GM12878 (cell line): ENCODE results near the gene HSPB6.
"Not testable (repeated sequence)": the region's sequence is repeated elsewhere in the genome, so short reads cannot be mapped to it uniquely, and the experiment has no call there.

ENCODE experiments used
- BACH1 ChIP-seq: fragments of 450-650 bp; IDR thresholded peaks from 2 replicates; pipeline ENCODE4 v1.6.1; 2017; ENCODE audit warnings: mild to moderate bottlenecking, borderline replicate concordance
- ESRRA ChIP-seq: IDR thresholded peaks from 2 replicates; pipeline ENCODE4 v1.6.1; 2012; ENCODE audit warnings: mild to moderate bottlenecking, low read length, improper control_type of control experiment
- EZH2 ChIP-seq: IDR thresholded peaks from 2 replicates; pipeline ENCODE4 v1.6.1; 2012; ENCODE audit warnings: low read depth, mild to moderate bottlenecking, control low read depth, inconsistent platforms, low read length, borderline replicate concordance; ENCODE audit not compliant: control insufficient read depth
- POLR2AphosphoS5 ChIP-seq: IDR thresholded peaks from 2 replicates; pipeline ENCODE4 v1.6.1; 2011; ENCODE audit warnings: mild to moderate bottlenecking, low read length, inconsistent platforms
- RAD21 ChIP-seq: IDR thresholded peaks from 2 replicates; pipeline ENCODE4 v1.6.1; 2011; ENCODE audit warnings: mild to moderate bottlenecking, low read depth, low read length, moderate library complexity; ENCODE audit not compliant: insufficient read depth
- STAT1 ChIP-seq: fragments of 450-650 bp; conservative IDR thresholded peaks from 2 replicates; pipeline ENCODE4 v1.6.1; 2014; ENCODE audit warnings: antibody characterized with exemption, mild to moderate bottlenecking
- ZZZ3 ChIP-seq: IDR thresholded peaks from 2 replicates; pipeline ENCODE4 v1.6.1; 2011; ENCODE audit warnings: low read depth; ENCODE audit not compliant: control insufficient read depth, insufficient read length
- TF ChIP-seq, protein P1 (sequence below): IDR thresholded peaks from 2 replicates; pipeline ENCODE4 v1.6.1; 2012; ENCODE audit warnings: low read depth, low read length, improper control_type of control experiment
- TF ChIP-seq, protein P2 (sequence below): fragments of 150-350 bp; IDR thresholded peaks from 2 replicates; pipeline ENCODE4 v1.6.1; 2016; ENCODE audit warnings: low read depth, low read length
- TF ChIP-seq, protein P3 (sequence below): IDR thresholded peaks from 2 replicates; pipeline ENCODE4 v1.6.1; 2012; ENCODE audit warnings: mild to moderate bottlenecking, low read depth, low read length
- TF ChIP-seq, protein P4 (sequence below), 3 experiments: IDR thresholded peaks in 2 of 3; conservative IDR thresholded peaks in 1 of 3; 2 replicates each; pipeline ENCODE4 v1.5.1; 2011; ENCODE audit warnings: low read depth in 3 of 3, low read length in 3 of 3, mild to moderate bottlenecking in 3 of 3, control low read depth in 2 of 3, moderate library complexity in 2 of 3, inconsistent platforms in 1 of 3, mixed read lengths in 1 of 3; ENCODE audit not compliant: control insufficient read depth in 2 of 3, insufficient read depth in 1 of 3; ENCODE audit errors: extremely low read depth in 1 of 3

DNA sequence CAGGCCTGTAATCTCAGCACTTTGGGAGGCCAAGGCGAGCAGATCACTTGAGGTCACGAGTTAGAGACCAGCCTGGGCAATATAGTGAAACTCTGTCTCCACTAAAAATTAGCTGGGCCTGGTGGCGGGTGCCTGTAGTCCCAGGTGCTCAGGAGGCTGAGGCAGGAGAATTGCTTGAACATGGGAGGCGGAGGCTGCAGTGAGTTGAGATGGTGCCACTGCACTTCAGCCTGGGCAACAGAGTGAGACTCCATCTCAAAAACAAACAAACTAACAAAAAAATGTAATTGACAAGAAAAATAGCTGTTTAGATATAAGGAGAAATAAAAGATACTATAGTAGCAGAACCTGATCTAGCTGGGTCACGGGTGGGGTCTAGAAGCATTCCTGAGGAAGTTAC is 15.5 kb upstream of the HSPB6 start:
- not testable (repeated sequence) for TF ChIP-seq EZH2, POLR2AphosphoS5, BACH1, ESRRA, RAD21, ZZZ3, STAT1
- TF ChIP-seq, protein P1, sequence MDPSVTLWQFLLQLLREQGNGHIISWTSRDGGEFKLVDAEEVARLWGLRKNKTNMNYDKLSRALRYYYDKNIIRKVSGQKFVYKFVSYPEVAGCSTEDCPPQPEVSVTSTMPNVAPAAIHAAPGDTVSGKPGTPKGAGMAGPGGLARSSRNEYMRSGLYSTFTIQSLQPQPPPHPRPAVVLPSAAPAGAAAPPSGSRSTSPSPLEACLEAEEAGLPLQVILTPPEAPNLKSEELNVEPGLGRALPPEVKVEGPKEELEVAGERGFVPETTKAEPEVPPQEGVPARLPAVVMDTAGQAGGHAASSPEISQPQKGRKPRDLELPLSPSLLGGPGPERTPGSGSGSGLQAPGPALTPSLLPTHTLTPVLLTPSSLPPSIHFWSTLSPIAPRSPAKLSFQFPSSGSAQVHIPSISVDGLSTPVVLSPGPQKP, result not testable (repeated sequence)
- TF ChIP-seq, protein P2, sequence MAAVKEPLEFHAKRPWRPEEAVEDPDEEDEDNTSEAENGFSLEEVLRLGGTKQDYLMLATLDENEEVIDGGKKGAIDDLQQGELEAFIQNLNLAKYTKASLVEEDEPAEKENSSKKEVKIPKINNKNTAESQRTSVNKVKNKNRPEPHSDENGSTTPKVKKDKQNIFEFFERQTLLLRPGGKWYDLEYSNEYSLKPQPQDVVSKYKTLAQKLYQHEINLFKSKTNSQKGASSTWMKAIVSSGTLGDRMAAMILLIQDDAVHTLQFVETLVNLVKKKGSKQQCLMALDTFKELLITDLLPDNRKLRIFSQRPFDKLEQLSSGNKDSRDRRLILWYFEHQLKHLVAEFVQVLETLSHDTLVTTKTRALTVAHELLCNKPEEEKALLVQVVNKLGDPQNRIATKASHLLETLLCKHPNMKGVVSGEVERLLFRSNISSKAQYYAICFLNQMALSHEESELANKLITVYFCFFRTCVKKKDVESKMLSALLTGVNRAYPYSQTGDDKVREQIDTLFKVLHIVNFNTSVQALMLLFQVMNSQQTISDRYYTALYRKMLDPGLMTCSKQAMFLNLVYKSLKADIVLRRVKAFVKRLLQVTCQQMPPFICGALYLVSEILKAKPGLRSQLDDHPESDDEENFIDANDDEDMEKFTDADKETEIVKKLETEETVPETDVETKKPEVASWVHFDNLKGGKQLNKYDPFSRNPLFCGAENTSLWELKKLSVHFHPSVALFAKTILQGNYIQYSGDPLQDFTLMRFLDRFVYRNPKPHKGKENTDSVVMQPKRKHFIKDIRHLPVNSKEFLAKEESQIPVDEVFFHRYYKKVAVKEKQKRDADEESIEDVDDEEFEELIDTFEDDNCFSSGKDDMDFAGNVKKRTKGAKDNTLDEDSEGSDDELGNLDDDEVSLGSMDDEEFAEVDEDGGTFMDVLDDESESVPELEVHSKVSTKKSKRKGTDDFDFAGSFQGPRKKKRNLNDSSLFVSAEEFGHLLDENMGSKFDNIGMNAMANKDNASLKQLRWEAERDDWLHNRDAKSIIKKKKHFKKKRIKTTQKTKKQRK, result not testable (repeated sequence)
- TF ChIP-seq, protein P3, sequence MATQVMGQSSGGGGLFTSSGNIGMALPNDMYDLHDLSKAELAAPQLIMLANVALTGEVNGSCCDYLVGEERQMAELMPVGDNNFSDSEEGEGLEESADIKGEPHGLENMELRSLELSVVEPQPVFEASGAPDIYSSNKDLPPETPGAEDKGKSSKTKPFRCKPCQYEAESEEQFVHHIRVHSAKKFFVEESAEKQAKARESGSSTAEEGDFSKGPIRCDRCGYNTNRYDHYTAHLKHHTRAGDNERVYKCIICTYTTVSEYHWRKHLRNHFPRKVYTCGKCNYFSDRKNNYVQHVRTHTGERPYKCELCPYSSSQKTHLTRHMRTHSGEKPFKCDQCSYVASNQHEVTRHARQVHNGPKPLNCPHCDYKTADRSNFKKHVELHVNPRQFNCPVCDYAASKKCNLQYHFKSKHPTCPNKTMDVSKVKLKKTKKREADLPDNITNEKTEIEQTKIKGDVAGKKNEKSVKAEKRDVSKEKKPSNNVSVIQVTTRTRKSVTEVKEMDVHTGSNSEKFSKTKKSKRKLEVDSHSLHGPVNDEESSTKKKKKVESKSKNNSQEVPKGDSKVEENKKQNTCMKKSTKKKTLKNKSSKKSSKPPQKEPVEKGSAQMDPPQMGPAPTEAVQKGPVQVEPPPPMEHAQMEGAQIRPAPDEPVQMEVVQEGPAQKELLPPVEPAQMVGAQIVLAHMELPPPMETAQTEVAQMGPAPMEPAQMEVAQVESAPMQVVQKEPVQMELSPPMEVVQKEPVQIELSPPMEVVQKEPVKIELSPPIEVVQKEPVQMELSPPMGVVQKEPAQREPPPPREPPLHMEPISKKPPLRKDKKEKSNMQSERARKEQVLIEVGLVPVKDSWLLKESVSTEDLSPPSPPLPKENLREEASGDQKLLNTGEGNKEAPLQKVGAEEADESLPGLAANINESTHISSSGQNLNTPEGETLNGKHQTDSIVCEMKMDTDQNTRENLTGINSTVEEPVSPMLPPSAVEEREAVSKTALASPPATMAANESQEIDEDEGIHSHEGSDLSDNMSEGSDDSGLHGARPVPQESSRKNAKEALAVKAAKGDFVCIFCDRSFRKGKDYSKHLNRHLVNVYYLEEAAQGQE, result not testable (repeated sequence)
- TF ChIP-seq, protein P4, sequence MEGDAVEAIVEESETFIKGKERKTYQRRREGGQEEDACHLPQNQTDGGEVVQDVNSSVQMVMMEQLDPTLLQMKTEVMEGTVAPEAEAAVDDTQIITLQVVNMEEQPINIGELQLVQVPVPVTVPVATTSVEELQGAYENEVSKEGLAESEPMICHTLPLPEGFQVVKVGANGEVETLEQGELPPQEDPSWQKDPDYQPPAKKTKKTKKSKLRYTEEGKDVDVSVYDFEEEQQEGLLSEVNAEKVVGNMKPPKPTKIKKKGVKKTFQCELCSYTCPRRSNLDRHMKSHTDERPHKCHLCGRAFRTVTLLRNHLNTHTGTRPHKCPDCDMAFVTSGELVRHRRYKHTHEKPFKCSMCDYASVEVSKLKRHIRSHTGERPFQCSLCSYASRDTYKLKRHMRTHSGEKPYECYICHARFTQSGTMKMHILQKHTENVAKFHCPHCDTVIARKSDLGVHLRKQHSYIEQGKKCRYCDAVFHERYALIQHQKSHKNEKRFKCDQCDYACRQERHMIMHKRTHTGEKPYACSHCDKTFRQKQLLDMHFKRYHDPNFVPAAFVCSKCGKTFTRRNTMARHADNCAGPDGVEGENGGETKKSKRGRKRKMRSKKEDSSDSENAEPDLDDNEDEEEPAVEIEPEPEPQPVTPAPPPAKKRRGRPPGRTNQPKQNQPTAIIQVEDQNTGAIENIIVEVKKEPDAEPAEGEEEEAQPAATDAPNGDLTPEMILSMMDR (IDR thresholded peaks at IDR 0.05 in 2 of 3, conservative IDR thresholded peaks at IDR 0.05 in 1 of 3; ENCODE audit: control insufficient read depth in 2 of 3, extremely low read depth in 1 of 3, insufficient read depth in 1 of 3, low read depth in 3 of 3, low read length in 3 of 3), result not testable (repeated sequence)
